K562 (cell line): Measurements from ENCODE around the gene ZSWIM3. TPM values are rescaled to one million over a fixed set of nuclear protein-coding genes. Genes with fewer than 3 reads are reported as not detected.

ENCODE experiments used
- ATF4 ChIP-seq: fragments of 450-650 bp; formaldehyde crosslinking; IDR thresholded peaks from 2 replicates; pipeline ENCODE4 v1.4.0; 2022; ENCODE audit warnings: mild to moderate bottlenecking, moderate library complexity
- CAMTA2 ChIP-seq: fragments of 250-450 bp; sonication (Bioruptor Pico); conservative IDR thresholded peaks from 2 replicates; pipeline ENCODE4 v1.5.1; 2022
- CBX8 ChIP-seq: fragments of 200-600 bp; sonication (generic); IDR thresholded peaks from 2 replicates; pipeline ENCODE4 v1.6.1; 2012; ENCODE audit warnings: borderline replicate concordance, mixed run types, low read depth, mild to moderate bottlenecking, moderate library complexity, mixed read lengths, low read length, control low read depth, inconsistent platforms; ENCODE audit not compliant: poor library complexity, severe bottlenecking; ENCODE audit errors: extremely low read depth
- CTBP1 ChIP-seq: fragments of 450-650 bp; IDR thresholded peaks from 2 replicates; pipeline ENCODE4 v1.6.1; 2016; ENCODE audit warnings: borderline replicate concordance
- DIDO1 ChIP-seq: fragments of 450-650 bp; IDR thresholded peaks from 2 replicates; pipeline ENCODE4 v1.6.1; 2016; ENCODE audit warnings: low read depth, missing biosample characterization, missing genetic modification characterization
- HDAC8 ChIP-seq: fragments of 450-650 bp; IDR thresholded peaks from 2 replicates; pipeline ENCODE4 v1.6.1; 2016; ENCODE audit warnings: mild to moderate bottlenecking, missing genetic modification characterization, moderate library complexity, missing compliant biosample characterization
- HNRNPUL1 ChIP-seq: fragments of 200-400 bp; formaldehyde crosslinking; IDR thresholded peaks from 2 replicates; pipeline ENCODE4 v1.6.1; 2017; ENCODE audit warnings: low read length
- IRF9 ChIP-seq: fragments of 450-650 bp; IDR thresholded peaks from 2 replicates; pipeline ENCODE4 v1.6.1; 2016; ENCODE audit warnings: missing biosample characterization, missing genetic modification characterization
- L3MBTL2 ChIP-seq: fragments of 450-650 bp; IDR thresholded peaks from 2 replicates; pipeline ENCODE4 v1.6.1; 2016; ENCODE audit warnings: mild to moderate bottlenecking, moderate library complexity
- LARP7 ChIP-seq: fragments of 450-650 bp; IDR thresholded peaks from 2 replicates; pipeline ENCODE4 v1.6.1; 2016
- MCM2 ChIP-seq: fragments of 450-650 bp; IDR thresholded peaks from 2 replicates; pipeline ENCODE4 v1.6.1; 2017; ENCODE audit warnings: low read depth, mild to moderate bottlenecking
- PML ChIP-seq: IDR thresholded peaks from 2 replicates; pipeline ENCODE4 v1.6.1; 2012; ENCODE audit warnings: low read length, inconsistent platforms
- RBFOX2 ChIP-seq: fragments of 200-400 bp; formaldehyde crosslinking; IDR thresholded peaks from 2 replicates; pipeline ENCODE4 v1.6.1; 2017; ENCODE audit warnings: low read depth, mild to moderate bottlenecking, low read length, moderate library complexity
- SAFB ChIP-seq: fragments of 200-400 bp; formaldehyde crosslinking; IDR thresholded peaks from 2 replicates; pipeline ENCODE4 v1.6.1; 2017; ENCODE audit warnings: low read depth, low read length, borderline replicate concordance
- SMAD2 ChIP-seq: fragments of 150-350 bp; IDR thresholded peaks from 2 replicates; pipeline ENCODE4 v1.6.1; 2014; ENCODE audit warnings: low read depth, mild to moderate bottlenecking, low read length
- SMAD3 ChIP-seq: fragments of 450-650 bp; formaldehyde crosslinking; conservative IDR thresholded peaks from 2 replicates; pipeline ENCODE4 v1.4.0; 2020; ENCODE audit warnings: mild to moderate bottlenecking
- SMARCB1 ChIP-seq: IDR thresholded peaks from 2 replicates; pipeline ENCODE4 v1.6.1; 2011; ENCODE audit warnings: improper control_type of control experiment, low read depth; ENCODE audit not compliant: insufficient read length
- SP2 ChIP-seq: IDR thresholded peaks from 2 replicates; pipeline ENCODE4 v1.6.1; 2011; ENCODE audit warnings: mild to moderate bottlenecking, low read depth, low read length, moderate library complexity; ENCODE audit not compliant: poor library complexity, severe bottlenecking; ENCODE audit errors: extremely low read depth
- STAT5B ChIP-seq: fragments of 250-450 bp; sonication (Bioruptor Pico); IDR thresholded peaks from 2 replicates; pipeline ENCODE4 v1.8.0; 2021; ENCODE audit warnings: mild to moderate bottlenecking, inconsistent platforms
- TRIM25 ChIP-seq: fragments of 450-650 bp; IDR thresholded peaks from 2 replicates; pipeline ENCODE4 v1.7.0; 2016; ENCODE audit warnings: borderline replicate concordance
- ZFPM2 ChIP-seq: fragments of 250-450 bp; sonication (Bioruptor Pico); IDR thresholded peaks from 2 replicates; pipeline ENCODE4 v1.5.1; 2022; ENCODE audit warnings: mild to moderate bottlenecking
- ZNF436 ChIP-seq: fragments of 250-450, 450-650 bp; sonication (Bioruptor Pico); formaldehyde crosslinking; IDR thresholded peaks from 2 replicates; pipeline ENCODE4 v1.7.0; 2020; ENCODE audit warnings: mild to moderate bottlenecking
- ZNF76 ChIP-seq: fragments of 250-450 bp; sonication (Bioruptor Pico); IDR thresholded peaks from 2 replicates; pipeline ENCODE4 v1.4.0; 2020; ENCODE audit warnings: mild to moderate bottlenecking, moderate library complexity, borderline replicate concordance
- ZNF766 ChIP-seq: fragments of 200-800 bp; sonication (Bioruptor generic); conservative IDR thresholded peaks from 2 replicates; pipeline ENCODE4 v1.6.1; 2016; ENCODE audit warnings: missing genetic modification characterization, missing compliant biosample characterization
- polyA plus RNA-seq, 8 experiments: library from polyadenylated mRNA; depleted of rRNA in 4 of 8; stranded (reverse) in 5 of 8; unstranded in 3 of 8; fragments of >200 nt; fragmentation: Nextera tagmentation in 2 of 8; fragmentation: Illumina TruSeq in 1 of 8; extraction: Ambion mirVana in 2 of 8; extraction: Trizol in 1 of 8; gene quantifications; 2 replicates each; pipeline versions ENCODE4 v1.2.1 to v1.2.3, GENCODE V29; 2011 to 2014; ENCODE audit warnings: inconsistent platforms in 1 of 8, missing spikeins in 1 of 8
- total RNA-seq, 7 experiments: library from RNA; depleted of rRNA in 6 of 7; stranded (reverse); fragments of >200 nt in 6 of 7; fragmentation: Illumina TruSeq in 2 of 7; extraction: Trizol in 2 of 7; gene quantifications; 2 replicates each; pipeline versions ENCODE4 v1.2.1 to v1.2.3, GENCODE V29; 2011 to 2021; ENCODE audit warnings: low replicate concordance in 1 of 7

ZSWIM3 gene
- total and polyA plus RNA-seq, 9 of the 15 experiments (the other 6 are each of a cell fraction or from before 2014, with no cell fraction given) = 1.7 to 4.3 (median 2.9) TPM

DNA sequence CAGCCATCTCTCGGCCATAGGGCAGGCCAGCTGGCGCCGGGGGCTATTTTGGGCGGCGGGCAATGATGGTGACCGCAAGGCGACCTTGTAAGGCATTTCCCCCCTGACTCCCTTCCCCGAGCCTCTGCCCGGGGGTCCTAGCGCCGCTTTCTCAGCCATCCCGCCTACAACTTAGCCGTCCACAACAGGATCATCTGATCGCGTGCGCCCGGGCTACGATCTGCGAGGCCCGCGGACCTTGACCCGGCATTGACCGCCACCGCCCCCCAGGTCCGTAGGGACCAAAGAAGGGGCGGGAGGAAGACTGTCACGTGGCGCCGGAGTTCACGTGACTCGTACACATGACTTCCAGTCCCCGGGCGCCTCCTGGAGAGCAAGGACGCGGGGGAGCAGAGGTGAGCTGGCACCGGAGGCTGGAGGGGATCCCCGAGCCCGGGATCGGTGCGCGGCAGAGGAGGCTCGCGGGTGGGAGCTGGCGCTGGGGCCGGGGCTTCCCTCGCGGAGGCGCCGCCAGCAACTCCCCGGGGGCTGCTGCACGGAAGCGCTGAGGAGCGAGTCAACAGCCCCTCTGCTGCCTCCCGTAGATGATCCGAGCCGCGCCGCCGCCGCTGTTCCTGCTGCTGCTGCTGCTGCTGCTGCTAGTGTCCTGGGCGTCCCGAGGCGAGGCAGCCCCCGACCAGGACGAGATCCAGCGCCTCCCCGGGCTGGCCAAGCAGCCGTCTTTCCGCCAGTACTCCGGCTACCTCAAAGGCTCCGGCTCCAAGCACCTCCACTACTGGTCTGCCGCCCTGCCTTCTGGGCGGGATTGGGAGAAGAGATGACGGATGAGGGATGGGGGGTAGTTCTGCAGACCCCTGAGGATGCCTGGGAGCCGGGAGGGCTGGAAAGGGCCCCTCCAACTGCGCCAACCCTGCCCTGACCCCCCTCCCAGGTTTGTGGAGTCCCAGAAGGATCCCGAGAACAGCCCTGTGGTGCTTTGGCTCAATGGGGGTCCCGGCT, 33.9 kb downstream of the ZSWIM3 start, which contains the start of the genes CTSA and NEURL2 (continued):
- no peak for TF ChIP-seq CBX8
- no peak for TF ChIP-seq SMAD2
- no peak for TF ChIP-seq ZNF436 (CRISPR knock-in tag)
- no peak for TF ChIP-seq ZNF766
- TF ChIP-seq DIDO1 (tag) = peak; percentile 78
- no peak for TF ChIP-seq ZFPM2 (CRISPR knock-in tag)
- no peak for TF ChIP-seq SAFB
- no peak for TF ChIP-seq ATF4 (CRISPR knock-in tag)
- no peak for TF ChIP-seq TRIM25
- peak; percentile 32 for TF ChIP-seq SP2
- 0 out of 2 replicates have a peak, but pooled peaks have one; percentile 52 for TF ChIP-seq CTBP1
- TF ChIP-seq MCM2 = no peak
- TF ChIP-seq CAMTA2 (CRISPR knock-in tag) = no peak
- no peak for TF ChIP-seq ZNF76
- TF ChIP-seq SMAD3 (CRISPR knock-in tag) = no peak
- TF ChIP-seq HDAC8 (tag) = no peak
- TF ChIP-seq IRF9 = no peak
- TF ChIP-seq RBFOX2 = peak; percentile 89
- TF ChIP-seq PML = peak; percentile 65; the same call in 1 of the 2 replicates
- peak; percentile 92 for TF ChIP-seq L3MBTL2
- TF ChIP-seq SMARCB1 = no peak
- TF ChIP-seq LARP7 = no peak
- no peak for TF ChIP-seq HNRNPUL1
- TF ChIP-seq STAT5B = no peak
